Fibroblast of villous mesenchyme (primary cell): Measurements from ENCODE around the gene PIP5K1B. TPM values are rescaled to one million over a fixed set of nuclear protein-coding genes. Genes with fewer than 3 reads are reported as not detected.
A peak's percentile ranks its signal among the peaks of the same experiment; 100 is the strongest.

ENCODE experiments used
- DNase-seq: peaks from one replicate; pipeline ENCODE4 v3.0.0-alpha.2; 2010; ENCODE audit warnings: low read depth
- H3K4me3 ChIP-seq: 2 replicates; pipeline ENCODE4 v1.5.1; 2011; ENCODE audit warnings: low read depth, mild to moderate bottlenecking, low read length
- CTCF ChIP-seq: IDR thresholded peaks from 2 replicates; pipeline ENCODE4 v1.5.1; 2012; ENCODE audit warnings: low read depth, mild to moderate bottlenecking, low read length; ENCODE audit not compliant: insufficient read depth
- total RNA-seq: library from RNA; depleted of rRNA; stranded (reverse); fragments of >200 nt; gene quantifications from 2 replicates; pipeline ENCODE4 v1.2.3, GENCODE V29; 2012

PIP5K1B gene
- total RNA-seq, 1 donor: under 0.01 TPM

GRCh38 chr9:68678430-68678829 lies 26.6 kb upstream of the PIP5K1B start:
- peak; percentile 10 for DNase-seq
- TF ChIP-seq CTCF: peak; percentile 10
- no peak overlapping the region for H3K4me3 ChIP-seq

GRCh38 chr9:68683433-68683832 lies 21.6 kb upstream of the PIP5K1B start:
- DNase-seq: no peak
- no peak overlapping the region for H3K4me3 ChIP-seq
- no peak for TF ChIP-seq CTCF

GRCh38 chr9:68685213-68685612 lies 19.8 kb upstream of the PIP5K1B start:
- no peak for DNase-seq
- no peak overlapping the region for H3K4me3 ChIP-seq
- no peak for TF ChIP-seq CTCF

- H3K4me3 ChIP-seq: no peak overlapping the region
- DNase-seq: no peak
- TF ChIP-seq CTCF: peak; percentile 33
These were observed 19.3 kb upstream of the PIP5K1B start for GRCh38 chr9:68685770-68686169.

- no peak overlapping the region for H3K4me3 ChIP-seq
- DNase-seq: peak; percentile 36
- TF ChIP-seq CTCF: no peak
These were observed 15.0 kb upstream of the PIP5K1B start for GRCh38 chr9:68690088-68690487.

- no peak for TF ChIP-seq CTCF
- no peak overlapping the region for H3K4me3 ChIP-seq
- DNase-seq: no peak
These were observed 12.5 kb upstream of the PIP5K1B start for GRCh38 chr9:68692519-68692918.

- DNase-seq: no peak
- H3K4me3 ChIP-seq: no peak overlapping the region
- no peak for TF ChIP-seq CTCF
These were observed 10.9 kb upstream of the PIP5K1B start for GRCh38 chr9:68694125-68694524.
